ENCODE measurements around the gene EIF3K.

- TF ChIP-seq POLR2A (IDR thresholded peaks at IDR 0.05) (no peak), POLR2AphosphoS5 (IDR thresholded peaks at IDR 0.05) (no peak)
- TF ChIP-seq, protein P1, sequence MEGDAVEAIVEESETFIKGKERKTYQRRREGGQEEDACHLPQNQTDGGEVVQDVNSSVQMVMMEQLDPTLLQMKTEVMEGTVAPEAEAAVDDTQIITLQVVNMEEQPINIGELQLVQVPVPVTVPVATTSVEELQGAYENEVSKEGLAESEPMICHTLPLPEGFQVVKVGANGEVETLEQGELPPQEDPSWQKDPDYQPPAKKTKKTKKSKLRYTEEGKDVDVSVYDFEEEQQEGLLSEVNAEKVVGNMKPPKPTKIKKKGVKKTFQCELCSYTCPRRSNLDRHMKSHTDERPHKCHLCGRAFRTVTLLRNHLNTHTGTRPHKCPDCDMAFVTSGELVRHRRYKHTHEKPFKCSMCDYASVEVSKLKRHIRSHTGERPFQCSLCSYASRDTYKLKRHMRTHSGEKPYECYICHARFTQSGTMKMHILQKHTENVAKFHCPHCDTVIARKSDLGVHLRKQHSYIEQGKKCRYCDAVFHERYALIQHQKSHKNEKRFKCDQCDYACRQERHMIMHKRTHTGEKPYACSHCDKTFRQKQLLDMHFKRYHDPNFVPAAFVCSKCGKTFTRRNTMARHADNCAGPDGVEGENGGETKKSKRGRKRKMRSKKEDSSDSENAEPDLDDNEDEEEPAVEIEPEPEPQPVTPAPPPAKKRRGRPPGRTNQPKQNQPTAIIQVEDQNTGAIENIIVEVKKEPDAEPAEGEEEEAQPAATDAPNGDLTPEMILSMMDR (IDR thresholded peaks at IDR 0.05) = no peak
Measured at GRCh38 chr19:38648769-38649304, 29.8 kb downstream of the EIF3K start.

All from transverse colon (tissue), 4 donors.